ENCODE data around the gene CRYGB.

CRYGB gene

DNA sequence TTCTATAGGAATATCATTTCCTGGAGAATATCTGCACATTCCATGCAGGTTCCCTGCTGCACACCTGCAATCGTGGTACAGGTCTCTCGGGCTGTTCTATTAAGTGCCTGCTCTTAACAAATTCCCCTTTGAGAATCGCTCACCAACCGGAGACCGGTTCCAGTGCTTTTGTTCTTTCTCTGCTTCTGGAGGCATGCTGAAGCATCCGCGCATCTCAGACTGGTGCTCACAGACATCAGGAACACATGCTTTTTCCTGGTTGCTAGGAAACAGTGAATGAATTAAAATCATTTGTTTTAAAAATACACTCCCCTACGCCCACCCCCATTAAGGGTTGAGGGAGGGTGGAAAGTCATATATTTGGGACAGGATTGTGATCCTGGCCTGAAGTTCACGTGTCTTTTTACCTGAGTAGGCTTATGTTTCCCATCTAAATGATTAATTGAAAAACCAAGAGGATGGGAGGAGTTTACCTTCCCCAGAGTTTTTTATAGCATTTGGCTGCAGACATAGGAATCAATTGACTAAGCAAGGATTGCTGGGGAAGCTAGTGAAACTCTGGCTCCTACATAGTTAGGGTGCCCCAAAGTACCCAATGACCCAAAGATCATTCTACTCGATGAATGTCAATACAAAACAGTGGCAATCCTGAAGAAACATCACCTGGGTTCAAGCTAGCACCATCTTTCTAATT, 44.0 kb upstream of the CRYGB start, which contains the start of gene C2orf80:
TSS of gene C2orf80 (minus strand) at position 221 of the 694 bp plus-strand sequence. CDS start 3,044 bp downstream, outside the sequence.
- H3K4me2 ChIP-seq (ENCODE audit: low read depth, low read length, poor library complexity, severe bottlenecking), result no peak within 1 kb of the TSS
- H3K79me2 ChIP-seq (ENCODE audit: insufficient read depth, low read length), result no peaks in the 10 kb centered on the region
- no peak within 1 kb of the TSS for H3K4me3 ChIP-seq (ENCODE audit: insufficient read depth, low read length, poor library complexity, severe bottlenecking)
- no peaks in the 10 kb centered on the region for H4K20me1 ChIP-seq (ENCODE audit: low read depth, low read length)
- H3K9me3 ChIP-seq (ENCODE audit: insufficient read depth, low read length), result no peaks in the 10 kb centered on the region
- H3F3A ChIP-seq (ENCODE audit: insufficient read depth), result no peaks in the 10 kb centered on the region
- H3K9ac ChIP-seq (ENCODE audit: low read length), result no peak within 1 kb of the TSS
- H3K9me2 ChIP-seq (replicated peaks; ENCODE audit: insufficient read depth, low read length), result no peaks in the 10 kb centered on the region
- H3K27ac ChIP-seq (ENCODE audit: low read depth, low read length), result no peak within 1 kb of the TSS
- no peaks in the 10 kb centered on the region for H3K36me3 ChIP-seq (ENCODE audit: low read length)
- no peak for TF ChIP-seq EZH2phosphoT487 (conservative IDR thresholded peaks at IDR 0.05; ENCODE audit: low read length)
- TF ChIP-seq, protein P1, sequence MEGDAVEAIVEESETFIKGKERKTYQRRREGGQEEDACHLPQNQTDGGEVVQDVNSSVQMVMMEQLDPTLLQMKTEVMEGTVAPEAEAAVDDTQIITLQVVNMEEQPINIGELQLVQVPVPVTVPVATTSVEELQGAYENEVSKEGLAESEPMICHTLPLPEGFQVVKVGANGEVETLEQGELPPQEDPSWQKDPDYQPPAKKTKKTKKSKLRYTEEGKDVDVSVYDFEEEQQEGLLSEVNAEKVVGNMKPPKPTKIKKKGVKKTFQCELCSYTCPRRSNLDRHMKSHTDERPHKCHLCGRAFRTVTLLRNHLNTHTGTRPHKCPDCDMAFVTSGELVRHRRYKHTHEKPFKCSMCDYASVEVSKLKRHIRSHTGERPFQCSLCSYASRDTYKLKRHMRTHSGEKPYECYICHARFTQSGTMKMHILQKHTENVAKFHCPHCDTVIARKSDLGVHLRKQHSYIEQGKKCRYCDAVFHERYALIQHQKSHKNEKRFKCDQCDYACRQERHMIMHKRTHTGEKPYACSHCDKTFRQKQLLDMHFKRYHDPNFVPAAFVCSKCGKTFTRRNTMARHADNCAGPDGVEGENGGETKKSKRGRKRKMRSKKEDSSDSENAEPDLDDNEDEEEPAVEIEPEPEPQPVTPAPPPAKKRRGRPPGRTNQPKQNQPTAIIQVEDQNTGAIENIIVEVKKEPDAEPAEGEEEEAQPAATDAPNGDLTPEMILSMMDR (IDR thresholded peaks at IDR 0.05; ENCODE audit: insufficient read depth, low read length, poor library complexity, severe bottlenecking), result no peak
- no peaks in the 10 kb centered on the region for H3K27me3 ChIP-seq (ENCODE audit: low read length)
- H2AFZ ChIP-seq (ENCODE audit: low read depth, low read length, severe bottlenecking), result no peak within 1 kb of the TSS

DNA sequence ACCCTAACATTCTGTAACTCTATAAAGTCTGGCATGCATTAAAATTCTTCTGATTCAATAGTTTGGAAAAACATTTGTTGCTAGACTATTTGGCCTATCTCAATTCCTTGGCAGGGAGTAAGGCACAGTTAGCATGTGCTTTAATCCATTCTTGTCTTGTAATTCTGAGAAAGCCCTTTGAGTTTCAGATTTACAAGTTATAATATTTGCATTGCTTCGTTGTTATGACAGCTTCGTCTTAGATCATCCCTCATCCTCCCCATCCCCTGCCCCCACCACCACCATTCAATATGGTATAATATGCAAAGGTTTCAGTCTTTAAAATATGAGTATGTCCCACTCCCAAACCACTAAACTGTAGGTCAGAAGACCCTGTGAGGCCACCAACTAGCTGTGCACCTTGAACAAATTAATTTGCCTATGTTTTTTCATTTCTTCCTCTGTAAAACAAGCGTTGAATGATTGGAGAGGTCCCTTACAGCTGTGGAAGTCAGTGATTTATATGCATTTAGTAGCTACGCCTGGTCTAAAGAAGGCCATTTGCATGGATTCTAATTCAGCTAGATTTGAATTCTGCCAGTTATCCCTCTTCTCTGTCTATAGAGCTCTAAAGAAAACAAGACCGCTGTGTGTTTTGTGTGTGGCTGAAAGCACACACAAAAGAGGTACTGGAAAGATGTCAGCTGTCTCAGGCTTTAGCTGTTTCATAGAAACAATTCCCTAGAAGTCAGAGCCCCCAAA, 43.3 kb upstream of the CRYGB start:
- Histone ChIP-seq H3K9ac (ENCODE audit: low read length) (no peak overlapping the region), H2AFZ (ENCODE audit: low read depth, low read length, severe bottlenecking) (no peak overlapping the region), H4K20me1 (ENCODE audit: low read depth, low read length) (no peaks in the 10 kb centered on the region), H3K27me3 (ENCODE audit: low read length) (no peaks in the 10 kb centered on the region), H3K9me3 (ENCODE audit: insufficient read depth, low read length) (no peaks in the 10 kb centered on the region), H3K9me2 (replicated peaks; ENCODE audit: insufficient read depth, low read length) (no peaks in the 10 kb centered on the region), H3K36me3 (ENCODE audit: low read length) (no peaks in the 10 kb centered on the region), H3K27ac (ENCODE audit: low read depth, low read length) (no peak overlapping the region), H3K4me3 (ENCODE audit: insufficient read depth, low read length, poor library complexity, severe bottlenecking) (no peak overlapping the region), H3F3A (ENCODE audit: insufficient read depth) (no peaks in the 10 kb centered on the region), H3K79me2 (ENCODE audit: insufficient read depth, low read length) (no peaks in the 10 kb centered on the region), H3K4me2 (ENCODE audit: low read depth, low read length, poor library complexity, severe bottlenecking) (no peak overlapping the region)
- TF ChIP-seq, protein P1 (IDR thresholded peaks at IDR 0.05; ENCODE audit: insufficient read depth, low read length, poor library complexity, severe bottlenecking), result no peak
- TF ChIP-seq EZH2phosphoT487 (conservative IDR thresholded peaks at IDR 0.05; ENCODE audit: low read length), result no peak

DNA sequence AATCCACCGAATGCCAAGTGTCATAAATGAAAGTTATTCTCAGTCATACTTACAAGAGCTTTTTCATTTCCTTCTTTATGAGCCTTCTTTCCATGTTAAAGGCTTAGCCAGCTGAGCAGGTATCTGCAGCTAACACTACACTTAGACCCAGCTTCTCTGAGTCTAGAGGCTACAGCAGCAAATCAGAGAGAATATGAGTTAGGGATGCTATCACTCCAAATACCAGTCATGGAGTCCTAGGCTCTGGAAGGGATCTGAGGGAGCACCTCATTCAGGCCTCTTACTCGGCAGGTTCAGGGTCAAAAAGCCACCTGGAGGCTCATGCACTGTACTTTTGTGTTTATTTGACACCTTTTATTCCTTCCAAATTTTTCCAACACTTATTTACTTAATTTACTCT, 40.9 kb upstream of the CRYGB start:
- Histone ChIP-seq H3K9me2 (replicated peaks; ENCODE audit: insufficient read depth, low read length) (no peaks in the 10 kb centered on the region), H3K9me3 (ENCODE audit: insufficient read depth, low read length) (no peaks in the 10 kb centered on the region), H4K20me1 (ENCODE audit: low read depth, low read length) (no peaks in the 10 kb centered on the region), H3F3A (ENCODE audit: insufficient read depth) (no peaks in the 10 kb centered on the region), H2AFZ (ENCODE audit: low read depth, low read length, severe bottlenecking) (no peak overlapping the region), H3K4me3 (ENCODE audit: insufficient read depth, low read length, poor library complexity, severe bottlenecking) (no peak overlapping the region), H3K36me3 (ENCODE audit: low read length) (no peaks in the 10 kb centered on the region), H3K4me2 (ENCODE audit: low read depth, low read length, poor library complexity, severe bottlenecking) (no peak overlapping the region), H3K27me3 (ENCODE audit: low read length) (no peaks in the 10 kb centered on the region), H3K27ac (ENCODE audit: low read depth, low read length) (no peak overlapping the region), H3K9ac (ENCODE audit: low read length) (no peak overlapping the region), H3K79me2 (ENCODE audit: insufficient read depth, low read length) (no peaks in the 10 kb centered on the region)
- TF ChIP-seq, protein P1 (IDR thresholded peaks at IDR 0.05; ENCODE audit: insufficient read depth, low read length, poor library complexity, severe bottlenecking), result no peak
- TF ChIP-seq EZH2phosphoT487 (conservative IDR thresholded peaks at IDR 0.05; ENCODE audit: low read length), result no peak

Data from SU-DHL-6 (cell line).